Muscle layer of colon (tissue), 2 donors: ENCODE results near the gene SCTR.

Experiments used
- H3K27ac ChIP-seq: one replicate; pipeline ENCODE4 v1.7.0; 2013; ENCODE audit warnings: low read depth, mild to moderate bottlenecking, low read length, moderate library complexity
- H3K27me3 ChIP-seq, 2 donors: one replicate each; pipeline ENCODE4 v1.7.0; 2013; ENCODE audit warnings: low read length in 2 of 2, mild to moderate bottlenecking in 2 of 2; ENCODE audit not compliant: insufficient read depth in 2 of 2, control insufficient read depth in 1 of 2
- H3K36me3 ChIP-seq: one replicate; pipeline ENCODE4 v1.7.0; 2013; ENCODE audit warnings: mild to moderate bottlenecking, low read length; ENCODE audit not compliant: insufficient read depth
- H3K4me1 ChIP-seq: one replicate; pipeline ENCODE4 v1.7.0; 2013; ENCODE audit warnings: mild to moderate bottlenecking, low read length; ENCODE audit not compliant: insufficient read depth
- H3K4me3 ChIP-seq, 2 donors: one replicate each; pipeline ENCODE4 v1.7.0; 2013; ENCODE audit warnings: low read length in 2 of 2, low read depth in 1 of 2, mild to moderate bottlenecking in 1 of 2, moderate library complexity in 1 of 2
- H3K9ac ChIP-seq: one replicate; pipeline ENCODE4 v1.7.0; 2013; ENCODE audit warnings: low read length
- H3K9me3 ChIP-seq: one replicate; pipeline ENCODE4 v1.7.0; 2013; ENCODE audit warnings: mild to moderate bottlenecking, low read length
- donor health status: abdominal sarcoma.
- donor health status: Adenocarcinoma of cecum.

SCTR gene

GRCh38 chr2:119478188-119478977 is 45.9 kb downstream of the SCTR start:
- H3K27ac ChIP-seq = no peak overlapping the region
- H3K4me3 ChIP-seq = no peak overlapping the region
- no peaks in the 10 kb centered on the region for H3K27me3 ChIP-seq
- no peaks in the 10 kb centered on the region for H3K9me3 ChIP-seq
- peaks cover 6% of the 10 kb centered on the region for H3K4me1 ChIP-seq
- H3K36me3 ChIP-seq = no peaks in the 10 kb centered on the region
- no peak overlapping the region for H3K9ac ChIP-seq

DNA sequence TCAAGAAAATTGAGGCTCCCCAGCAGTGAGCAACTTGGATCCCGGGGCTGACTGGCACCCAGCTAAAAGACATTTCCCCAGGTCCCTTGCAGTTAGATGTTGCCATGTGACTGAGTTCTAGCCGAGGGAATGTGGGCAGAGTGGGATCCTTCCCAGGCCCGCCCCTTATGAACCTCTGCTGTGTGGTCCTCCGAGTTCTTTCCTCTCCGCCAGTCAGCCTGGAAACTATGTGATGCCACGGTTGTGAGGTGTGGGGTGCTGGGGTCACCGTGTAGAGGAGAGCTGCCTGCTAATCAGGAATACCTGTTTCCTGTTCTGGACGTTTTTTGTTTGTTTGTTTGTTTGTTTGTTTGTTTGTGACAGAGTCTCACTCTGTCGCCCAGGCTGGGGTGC is 47.2 kb downstream of the SCTR start:
- no peak overlapping the region for H3K9ac ChIP-seq
- no peak overlapping the region for H3K27ac ChIP-seq
- no peaks in the 10 kb centered on the region for H3K27me3 ChIP-seq
- H3K36me3 ChIP-seq = no peaks in the 10 kb centered on the region
- H3K9me3 ChIP-seq = no peaks in the 10 kb centered on the region
- H3K4me1 ChIP-seq = peaks cover 6% of the 10 kb centered on the region
- no peak overlapping the region for H3K4me3 ChIP-seq

DNA sequence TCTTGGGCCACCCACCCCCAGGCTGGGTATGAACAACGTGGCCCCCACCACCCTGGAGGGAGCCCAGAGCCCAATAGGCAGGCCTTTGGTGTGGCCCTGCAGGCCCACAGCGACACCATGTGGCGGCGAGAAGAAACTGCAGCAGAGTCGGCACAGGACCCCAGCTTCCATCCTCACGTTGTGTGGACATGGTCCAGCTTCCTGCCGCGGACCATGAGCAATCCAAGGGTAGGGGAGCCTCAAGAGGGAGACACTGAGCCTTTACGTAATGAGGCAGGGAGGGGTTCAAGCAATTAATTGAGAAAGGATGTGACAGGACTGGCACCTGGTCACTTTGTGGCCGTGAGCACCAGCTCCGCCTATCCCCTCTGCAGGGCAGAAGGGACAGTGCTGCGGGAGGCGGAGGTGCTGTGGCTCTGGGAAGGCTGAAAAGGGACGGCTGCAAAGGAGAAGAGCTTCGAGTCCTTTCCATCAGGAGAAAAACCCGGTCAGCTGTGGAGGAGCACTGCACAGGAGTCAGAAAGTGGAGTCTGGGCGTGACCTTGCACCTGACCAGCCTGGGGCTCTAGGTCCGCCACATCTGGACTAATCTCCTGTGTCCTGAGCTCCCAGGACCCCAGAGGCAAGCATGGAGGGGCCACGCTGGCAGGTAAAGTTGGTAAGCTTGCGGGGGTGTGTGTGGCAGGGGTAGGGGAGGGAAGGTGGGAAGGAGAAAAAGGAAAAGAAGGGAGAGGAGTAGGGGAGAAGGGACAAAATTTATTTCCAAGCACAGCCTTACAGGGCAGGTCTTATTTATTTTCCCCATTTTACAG is 47.8 kb downstream of the SCTR start:
- H3K36me3 ChIP-seq = no peaks in the 10 kb centered on the region
- peaks cover 6% of the 10 kb centered on the region for H3K4me1 ChIP-seq
- no peak overlapping the region for H3K27ac ChIP-seq
- no peaks in the 10 kb centered on the region for H3K9me3 ChIP-seq
- no peak overlapping the region for H3K4me3 ChIP-seq
- H3K9ac ChIP-seq = no peak overlapping the region
- no peaks in the 10 kb centered on the region for H3K27me3 ChIP-seq

DNA sequence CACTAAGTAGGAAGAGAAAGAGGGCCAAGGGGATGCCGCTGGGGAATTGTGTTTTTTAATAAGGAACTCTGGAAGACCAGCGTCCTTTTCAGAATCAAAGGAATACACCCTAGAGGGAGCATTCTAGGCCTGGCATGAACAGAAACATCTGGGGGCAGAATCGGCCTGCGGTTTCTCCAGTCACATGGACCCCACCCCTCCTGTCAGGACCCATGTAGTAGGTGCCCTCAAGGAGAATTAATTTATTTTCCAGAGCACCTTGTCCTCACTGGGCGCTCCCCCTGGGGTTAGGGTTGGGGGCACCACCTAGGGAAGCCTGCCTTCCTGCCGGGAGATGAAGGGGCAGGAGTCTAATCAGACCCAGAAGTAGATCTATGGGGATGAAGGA is 48.4 kb downstream of the SCTR start:
- H3K9me3 ChIP-seq = no peaks in the 10 kb centered on the region
- H3K9ac ChIP-seq = no peak overlapping the region
- H3K27ac ChIP-seq = no peak overlapping the region
- H3K4me1 ChIP-seq = peaks cover 6% of the 10 kb centered on the region
- no peaks in the 10 kb centered on the region for H3K36me3 ChIP-seq
- no peaks in the 10 kb centered on the region for H3K27me3 ChIP-seq
- H3K4me3 ChIP-seq = no peak overlapping the region

GRCh38 chr2:119475225-119475856 is 48.9 kb downstream of the SCTR start:
- Histone ChIP-seq H3K4me3 (no peak overlapping the region), H3K27me3 (no peaks in the 10 kb centered on the region), H3K27ac (no peak overlapping the region), H3K36me3 (no peaks in the 10 kb centered on the region), H3K9me3 (no peaks in the 10 kb centered on the region), H3K9ac (no peak overlapping the region), H3K4me1 (peaks cover 6% of the 10 kb centered on the region)

DNA sequence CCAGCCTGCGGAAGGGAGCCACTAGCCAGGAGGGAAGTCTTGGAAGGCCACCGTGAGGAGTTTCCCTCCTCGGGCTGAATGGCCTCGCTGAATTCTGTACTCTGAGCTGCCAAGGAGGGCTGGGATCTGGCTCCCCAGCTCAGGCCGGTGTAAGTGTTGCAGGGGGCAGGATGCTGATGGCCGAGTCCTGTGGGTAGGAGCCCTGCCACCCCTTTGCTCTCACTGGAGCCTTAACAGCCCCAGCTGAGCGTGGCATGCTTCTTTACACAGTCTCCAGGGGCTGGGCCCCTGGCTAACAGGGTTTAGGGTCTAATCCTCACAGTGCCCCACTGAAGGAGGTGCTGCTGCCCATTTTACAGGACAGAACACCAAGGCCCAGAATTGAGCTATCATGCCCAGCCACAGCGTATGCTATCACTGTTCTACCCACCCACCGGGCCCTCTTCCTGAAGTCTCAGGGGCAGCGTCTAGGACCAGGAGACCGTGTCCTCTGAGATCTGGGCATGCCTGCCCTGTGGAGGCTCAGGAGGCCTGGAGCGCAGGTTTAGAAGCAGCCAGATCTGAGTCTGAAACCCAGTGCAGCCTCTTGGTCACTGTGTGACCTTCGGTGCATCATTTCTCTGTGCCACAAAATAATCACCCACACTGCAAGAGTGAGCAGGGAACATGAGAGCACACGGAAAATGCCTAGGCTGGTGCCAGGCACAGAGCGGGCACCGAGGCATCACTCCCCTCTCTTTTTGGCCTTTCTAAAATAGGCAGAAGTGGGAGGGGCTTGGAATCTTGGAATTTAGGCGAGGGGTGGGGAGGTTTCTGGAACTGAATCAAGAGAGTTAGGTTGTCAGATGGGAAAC is 49.7 kb downstream of the SCTR start:
- peaks cover 6% of the 10 kb centered on the region for H3K4me1 ChIP-seq

DNA sequence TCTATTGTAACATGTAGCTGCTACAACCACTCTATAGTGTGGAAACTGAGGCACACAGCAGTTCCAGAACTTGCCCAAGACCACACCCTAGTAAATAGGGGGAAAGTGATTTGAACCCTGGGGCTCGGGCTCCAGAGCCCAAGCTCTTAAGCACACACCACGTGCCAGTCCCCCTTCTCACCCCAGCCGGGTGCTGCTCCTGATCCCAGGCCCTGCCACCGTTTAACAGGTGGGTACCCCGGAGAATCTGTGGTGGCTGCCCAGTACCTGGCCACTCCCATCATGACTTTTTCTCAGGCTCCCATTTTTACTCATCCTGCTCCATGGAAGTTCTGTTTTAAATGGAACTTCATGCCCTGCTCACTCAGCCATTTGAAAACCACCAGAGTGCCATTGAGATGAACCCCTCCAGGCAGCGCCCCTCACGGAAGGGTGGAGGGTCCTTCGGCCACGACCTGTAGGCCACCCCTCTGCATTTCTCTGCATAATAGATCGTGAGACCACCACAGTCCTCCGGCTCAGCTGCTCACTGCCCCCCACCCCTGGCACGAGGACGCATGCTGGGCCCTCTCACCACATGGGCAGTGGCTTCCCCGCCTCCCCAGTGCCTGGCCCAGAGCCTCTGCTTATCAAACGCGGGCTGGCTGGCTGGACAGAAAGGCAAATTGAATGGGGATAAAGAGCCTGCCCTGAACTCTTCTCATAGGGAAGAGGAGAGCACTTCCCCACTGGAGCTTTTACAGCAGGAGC is 50.5 kb downstream of the SCTR start:
- H3K4me1 ChIP-seq = peaks cover 6% of the 10 kb centered on the region
- H3K27me3 ChIP-seq = no peaks in the 10 kb centered on the region
- H3K9ac ChIP-seq = no peak overlapping the region
- H3K36me3 ChIP-seq = no peaks in the 10 kb centered on the region
- H3K9me3 ChIP-seq = no peaks in the 10 kb centered on the region
- no peak overlapping the region for H3K4me3 ChIP-seq
- no peak overlapping the region for H3K27ac ChIP-seq

More for the DNA sequence above, 49.7 kb downstream of the SCTR start:
- Histone ChIP-seq H3K27me3 (no peaks in the 10 kb centered on the region), H3K9ac (no peak overlapping the region), H3K27ac (no peak overlapping the region), H3K36me3 (no peaks in the 10 kb centered on the region), H3K9me3 (no peaks in the 10 kb centered on the region), H3K4me3 (no peak overlapping the region)

- Histone ChIP-seq H3K4me3 (no peak overlapping the region), H3K9ac (no peak overlapping the region), H3K9me3 (no peaks in the 10 kb centered on the region), H3K36me3 (no peaks in the 10 kb centered on the region), H3K4me1 (peaks cover 6% of the 10 kb centered on the region), H3K27ac (no peak overlapping the region), H3K27me3 (no peaks in the 10 kb centered on the region)
These were observed 51.5 kb downstream of the SCTR start for GRCh38 chr2:119472749-119473148.

- Histone ChIP-seq H3K27me3 (no peaks in the 10 kb centered on the region), H3K9me3 (no peaks in the 10 kb centered on the region), H3K27ac (no peak overlapping the region), H3K4me3 (no peak overlapping the region), H3K9ac (no peak overlapping the region), H3K4me1 (no peaks in the 10 kb centered on the region), H3K36me3 (no peaks in the 10 kb centered on the region)
These were observed 54.5 kb downstream of the SCTR start for GRCh38 chr2:119469661-119470297.

GRCh38 chr2:119469131-119469530 is 55.2 kb downstream of the SCTR start:
- Histone ChIP-seq H3K9ac (no peak overlapping the region), H3K4me1 (no peaks in the 10 kb centered on the region), H3K27me3 (no peaks in the 10 kb centered on the region), H3K27ac (no peak overlapping the region), H3K9me3 (no peaks in the 10 kb centered on the region), H3K4me3 (no peak overlapping the region), H3K36me3 (no peaks in the 10 kb centered on the region)
